Large intestine (tissue), 3 donors: ENCODE measurements around the gene IL1R2. TPM values are rescaled to one million over a fixed set of nuclear protein-coding genes. Genes with fewer than 3 reads are reported as not detected.

Experiments used
- DNase-seq, 2 donors: peaks; one replicate each; pipeline versions ENCODE4 v3.0.0 to v3.0.0-alpha.2; 2013
- H3K27ac ChIP-seq: one replicate; pipeline ENCODE4 v1.5.1; 2013; ENCODE audit warnings: low read length
- H3K27me3 ChIP-seq: 2 replicates; pipeline ENCODE4 v1.6.1; 2013; ENCODE audit warnings: low read length; ENCODE audit not compliant: control insufficient read depth, insufficient read depth
- H3K36me3 ChIP-seq: 2 replicates; pipeline ENCODE4 v1.6.1; 2013; ENCODE audit warnings: low read length; ENCODE audit not compliant: control insufficient read depth, insufficient read depth
- H3K4me1 ChIP-seq: one replicate; pipeline ENCODE4 v1.6.1; 2013; ENCODE audit warnings: low read length; ENCODE audit not compliant: control insufficient read depth, insufficient read depth
- H3K4me3 ChIP-seq: one replicate; pipeline ENCODE4 v1.5.1; 2013; ENCODE audit warnings: low read length
- H3K9me3 ChIP-seq: one replicate; pipeline ENCODE4 v1.6.1; 2013; ENCODE audit warnings: mild to moderate bottlenecking, low read depth, low read length, moderate library complexity; ENCODE audit not compliant: control insufficient read depth
- WGBS: methylation state at CpG from one replicate; pipeline ENCODE4 v1.1.5; 2013; ENCODE audit warnings: low lambda C conversion rate; ENCODE audit not compliant: insufficient coverage; 5-methylcytosine and 5-hydroxymethylcytosine counted together
- polyA plus RNA-seq: library from polyadenylated mRNA; unstranded; fragments of 120-200 nt; gene quantifications from one replicate; pipeline ENCODE4 v1.2.1, GENCODE V29; 2013

IL1R2 gene
- polyA plus RNA-seq, 1 donor: 0.67 TPM

- Histone ChIP-seq H3K4me1 (peaks cover 16% of the 10 kb centered on the region), H3K36me3 (no peaks in the 10 kb centered on the region), H3K4me3 (no peak overlapping the region), H3K27me3 (no peaks in the 10 kb centered on the region), H3K27ac (no peak overlapping the region), H3K9me3 (no peaks in the 10 kb centered on the region)
- WGBS: no CpG with 5 or more reads among the region's 2 CpGs
- no peak for DNase-seq
Observed at GRCh38 chr2:101958061-101958460, 33.7 kb upstream of the IL1R2 start.

DNA sequence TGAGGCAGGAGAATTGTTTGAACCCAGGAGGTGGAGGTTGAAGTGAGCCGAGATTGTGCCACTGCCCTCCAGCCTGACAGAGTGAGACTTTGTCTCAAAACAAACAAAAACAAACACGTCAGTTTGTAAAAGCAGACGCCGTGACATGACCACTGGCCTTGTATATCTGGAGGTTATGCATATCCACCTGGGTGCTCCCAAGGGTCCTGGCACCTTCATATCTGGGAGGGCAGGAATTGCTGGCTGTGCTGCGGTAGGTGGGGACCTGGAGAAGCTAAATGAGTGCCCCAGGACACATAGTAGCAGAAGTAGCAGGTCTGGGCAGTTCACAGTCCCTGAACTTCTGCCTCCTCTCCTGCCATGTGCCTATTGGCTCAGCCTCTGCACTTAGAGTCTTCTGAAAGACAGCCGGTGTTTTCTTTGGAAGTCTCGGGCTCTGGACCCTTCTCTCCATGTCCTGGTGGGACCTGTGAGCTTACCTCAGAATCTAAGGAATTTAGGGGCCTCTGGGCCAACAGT, 30.9 kb upstream of the IL1R2 start:
- no peak overlapping the region for H3K4me3 ChIP-seq
- no peaks in the 10 kb centered on the region for H3K9me3 ChIP-seq
- H3K36me3 ChIP-seq: no peaks in the 10 kb centered on the region
- WGBS: no CpG with 5 or more reads among the region's 7 CpGs
- H3K27ac ChIP-seq: peak overlapping the region; percentile 73
- H3K4me1 ChIP-seq: peaks cover 16% of the 10 kb centered on the region
- DNase-seq: no peak
- no peaks in the 10 kb centered on the region for H3K27me3 ChIP-seq

- Histone ChIP-seq H3K9me3 (no peaks in the 10 kb centered on the region), H3K4me1 (peaks cover 16% of the 10 kb centered on the region), H3K4me3 (no peak overlapping the region)
Observed at GRCh38 chr2:101961338-101962191, 30.2 kb upstream of the IL1R2 start.

GRCh38 chr2:101962309-101962708, 29.5 kb upstream of the IL1R2 start:
- no peak for DNase-seq
- Histone ChIP-seq H3K27ac (peak overlapping the region; percentile 73), H3K36me3 (no peaks in the 10 kb centered on the region), H3K4me3 (no peak overlapping the region), H3K27me3 (no peaks in the 10 kb centered on the region), H3K9me3 (no peaks in the 10 kb centered on the region), H3K4me1 (peaks cover 16% of the 10 kb centered on the region)
- WGBS: no CpG with 5 or more reads among the region's 11 CpGs

More at GRCh38 chr2:101961338-101962191, 30.2 kb upstream of the IL1R2 start:
- Histone ChIP-seq H3K36me3 (no peaks in the 10 kb centered on the region), H3K27ac (peak overlapping the region; percentile 73), H3K27me3 (no peaks in the 10 kb centered on the region)
- WGBS: no CpG with 5 or more reads among the region's 12 CpGs
- peak; percentile 80 to 83 for DNase-seq

DNA sequence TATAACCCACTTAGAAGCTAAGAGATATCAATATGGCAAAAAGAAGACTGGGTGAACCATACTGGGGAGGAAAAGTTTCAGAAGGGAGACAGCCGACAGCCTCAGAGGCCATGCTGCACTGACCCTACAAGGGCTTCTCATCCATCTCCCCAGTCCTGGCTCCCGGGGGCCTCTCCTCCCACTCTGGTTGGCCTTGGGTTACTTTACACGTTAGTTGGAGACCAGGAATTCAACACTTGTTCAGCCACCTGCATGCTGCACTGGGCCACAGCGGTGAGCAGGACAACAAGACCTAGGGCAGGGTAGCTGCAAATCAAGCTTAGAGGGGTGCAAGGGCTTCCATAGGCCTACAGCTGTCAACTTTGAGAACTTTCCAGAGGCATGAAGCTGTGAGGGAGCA, 28.6 kb upstream of the IL1R2 start:
- no peaks in the 10 kb centered on the region for H3K36me3 ChIP-seq
- no CpG with 5 or more reads among the region's 4 CpGs for WGBS
- no peak for DNase-seq
- H3K4me1 ChIP-seq: peaks cover 16% of the 10 kb centered on the region
- H3K9me3 ChIP-seq: no peaks in the 10 kb centered on the region
- H3K27ac ChIP-seq: no peak overlapping the region
- H3K4me3 ChIP-seq: no peak overlapping the region
- H3K27me3 ChIP-seq: no peaks in the 10 kb centered on the region

DNA sequence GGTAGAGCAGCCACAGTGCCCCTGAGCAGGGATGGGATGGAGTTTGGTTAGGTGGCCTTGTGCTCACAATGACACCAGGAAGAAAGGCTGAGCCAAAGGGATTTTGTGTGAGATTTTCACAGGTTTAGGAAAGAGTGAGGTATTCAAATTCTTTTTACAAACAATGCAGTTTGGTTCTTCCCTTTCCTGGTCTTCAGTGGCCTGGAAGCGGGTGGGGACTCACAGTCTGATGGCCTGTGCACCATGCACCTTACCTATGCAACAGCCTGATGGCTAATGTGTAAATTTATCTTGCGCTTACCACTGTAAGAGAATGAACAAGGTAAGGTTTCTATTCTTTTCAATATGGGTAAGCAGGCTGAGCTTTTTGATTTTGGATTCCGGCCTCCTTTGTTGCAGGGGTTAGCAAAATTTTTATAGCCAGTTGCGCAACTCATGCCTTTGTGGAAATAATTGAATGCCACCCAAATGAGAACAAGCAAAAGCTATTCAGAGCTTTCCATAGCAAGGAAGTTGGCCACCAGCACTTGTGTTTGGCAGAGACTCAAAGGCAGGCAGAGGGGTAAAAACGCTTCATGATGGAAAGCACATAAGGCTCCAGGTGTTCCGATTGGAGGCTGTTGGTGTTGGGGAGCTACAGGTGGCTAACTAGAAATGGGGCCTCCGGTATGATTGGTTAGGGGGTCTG, 23.8 kb upstream of the IL1R2 start:
- H3K4me1 ChIP-seq: no peaks in the 10 kb centered on the region
- no peak overlapping the region for H3K4me3 ChIP-seq
- H3K9me3 ChIP-seq: no peaks in the 10 kb centered on the region
- no peaks in the 10 kb centered on the region for H3K36me3 ChIP-seq
- WGBS: 80% methylated on average over 1 of the region's 7 CpGs
- DNase-seq: no peak
- H3K27me3 ChIP-seq: no peaks in the 10 kb centered on the region
- H3K27ac ChIP-seq: no peak overlapping the region

DNA sequence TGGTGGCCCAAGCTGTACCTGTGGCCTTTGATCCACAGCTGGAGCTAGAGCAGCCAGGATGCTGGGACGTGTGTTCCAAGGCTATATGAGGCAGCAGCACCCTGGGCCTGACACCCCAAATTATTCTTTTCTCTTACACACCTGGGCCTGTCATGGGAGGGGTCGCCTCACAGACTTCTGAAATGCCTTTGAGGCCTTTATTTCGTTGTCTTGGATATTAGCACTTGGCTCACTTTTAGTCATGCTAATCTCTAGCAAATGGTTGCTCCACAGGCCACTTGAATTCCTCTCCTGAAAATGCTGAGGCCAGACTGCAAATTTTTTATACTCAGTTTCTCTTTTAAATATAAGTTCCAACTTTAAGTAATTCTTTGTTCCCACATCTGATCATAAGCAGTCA, 22.0 kb upstream of the IL1R2 start:
- no peak for DNase-seq
- no peaks in the 10 kb centered on the region for H3K4me1 ChIP-seq
- no peaks in the 10 kb centered on the region for H3K9me3 ChIP-seq
- H3K27me3 ChIP-seq: peaks cover 2% of the 10 kb centered on the region
- no peaks in the 10 kb centered on the region for H3K36me3 ChIP-seq
- H3K4me3 ChIP-seq: no peak overlapping the region
- H3K27ac ChIP-seq: no peak overlapping the region
- WGBS: no CpG with 5 or more reads among the region's 3 CpGs

DNA sequence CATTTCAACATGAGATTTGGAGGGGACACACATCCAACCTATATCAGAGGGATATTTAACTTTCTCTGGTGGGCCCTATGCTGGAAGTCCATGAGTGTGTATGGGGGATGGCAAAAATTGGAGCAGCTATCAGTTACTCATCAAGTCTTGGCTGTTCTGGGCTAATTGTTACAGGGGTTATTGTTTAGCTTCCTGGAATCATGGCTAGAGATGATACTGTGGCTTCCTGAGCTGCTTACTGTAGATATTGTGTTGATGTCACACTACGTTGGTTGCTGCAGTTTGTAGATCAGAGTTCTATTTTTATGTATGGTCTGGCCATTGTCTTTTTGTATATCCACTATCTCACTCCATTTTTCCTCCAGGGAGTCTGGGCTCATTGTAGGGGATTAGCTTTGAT, 20.9 kb upstream of the IL1R2 start:
- Histone ChIP-seq H3K27me3 (peaks cover 2% of the 10 kb centered on the region), H3K4me1 (no peaks in the 10 kb centered on the region), H3K4me3 (no peak overlapping the region), H3K27ac (no peak overlapping the region), H3K9me3 (no peaks in the 10 kb centered on the region), H3K36me3 (no peaks in the 10 kb centered on the region)
- WGBS: no CpG with 5 or more reads among the region's 1 CpG
- no peak for DNase-seq

DNA sequence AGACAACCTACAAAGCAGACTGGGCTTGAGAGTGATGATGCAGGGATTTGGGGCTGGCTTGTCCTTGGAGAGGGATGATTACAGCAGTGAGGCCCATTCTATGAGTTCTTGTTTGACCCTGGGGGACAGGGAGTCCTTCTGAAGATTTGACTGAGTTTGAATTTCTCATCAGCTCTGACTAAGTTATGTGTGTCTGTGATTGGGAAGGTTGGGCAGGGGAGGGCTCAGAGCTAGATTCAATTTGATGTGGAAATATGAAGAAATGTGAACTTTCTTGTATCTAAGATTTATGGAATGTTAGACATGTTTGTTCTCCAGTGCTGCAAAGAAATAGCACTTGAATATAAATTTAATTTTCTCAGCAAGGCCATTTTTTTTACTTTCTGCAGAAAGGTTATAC, 19.9 kb upstream of the IL1R2 start:
- Histone ChIP-seq H3K27ac (no peak overlapping the region), H3K4me3 (no peak overlapping the region), H3K27me3 (peaks cover 2% of the 10 kb centered on the region), H3K36me3 (no peaks in the 10 kb centered on the region), H3K9me3 (no peaks in the 10 kb centered on the region), H3K4me1 (no peaks in the 10 kb centered on the region)
- no peak for DNase-seq

- no peaks in the 10 kb centered on the region for H3K9me3 ChIP-seq
- no peaks in the 10 kb centered on the region for H3K4me1 ChIP-seq
- no peak overlapping the region for H3K27ac ChIP-seq
- WGBS: no CpG with 5 or more reads among the region's 7 CpGs
- peaks cover 2% of the 10 kb centered on the region for H3K27me3 ChIP-seq
- H3K4me3 ChIP-seq: no peak overlapping the region
- no peaks in the 10 kb centered on the region for H3K36me3 ChIP-seq
- no peak for DNase-seq
Observed at GRCh38 chr2:101972621-101973434, 18.9 kb upstream of the IL1R2 start.
